ENCODE results near the gene DACH2. TPM values are rescaled to one million over a fixed set of nuclear protein-coding genes. Genes with fewer than 3 reads are reported as not detected.

DACH2 gene
- total RNA-seq, 1 experiment from 2014 or later, result 1.0 TPM

DNA sequence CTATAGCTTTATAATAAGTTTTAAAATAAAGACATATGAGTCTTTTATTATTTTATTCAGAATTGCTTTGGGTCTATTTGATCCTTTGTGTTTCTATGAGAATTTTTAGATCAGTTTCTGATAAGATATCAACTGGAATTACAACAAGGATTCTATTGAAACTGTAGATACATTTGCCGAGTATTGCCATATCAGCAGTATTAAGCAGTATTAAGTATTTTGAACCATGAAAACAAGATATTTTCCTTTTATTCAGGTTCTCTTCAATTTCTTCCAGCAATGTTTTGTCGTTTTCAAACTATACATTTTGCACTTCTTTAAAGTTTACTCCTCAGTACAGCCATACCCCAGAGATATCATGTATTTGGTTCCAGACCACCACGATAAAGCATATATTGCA, 598.8 kb downstream of the DACH2 start:
- Histone ChIP-seq H3K56ac (ENCODE audit: insufficient read length, low read depth, low read length) (no peak overlapping the region), H3K9ac (ENCODE audit: extremely low read depth, insufficient read length, low read length) (no peak overlapping the region), H4K8ac (replicated peaks; ENCODE audit: insufficient read length, low read depth, low read length) (no peak overlapping the region), H3K79me1 (ENCODE audit: insufficient read depth, low read depth, low read length, poor library complexity, severe bottlenecking) (no peaks in the 10 kb centered on the region), H2BK20ac (ENCODE audit: low read depth, low read length, poor library complexity, severe bottlenecking) (no peak overlapping the region), H2BK15ac (ENCODE audit: low read depth, low read length) (no peak overlapping the region), H4K5ac (ENCODE audit: insufficient read length, low read depth, low read length) (no peak overlapping the region), H2BK120ac (ENCODE audit: low read depth, low read length, poor library complexity, severe bottlenecking) (no peak overlapping the region), H4K91ac (ENCODE audit: insufficient read length, low read depth, low read length) (no peak overlapping the region), H3T11ph (ENCODE audit: low read length) (no peak overlapping the region), H3K4me1 (ENCODE audit: insufficient read depth, low read length) (no peaks in the 10 kb centered on the region), H3K27ac (ENCODE audit: insufficient read length, low read depth, low read length) (no peak overlapping the region), H2AK5ac (ENCODE audit: insufficient read length, low read length) (no peak overlapping the region), H2BK5ac (ENCODE audit: insufficient read length, low read length) (no peak overlapping the region), H3K23ac (ENCODE audit: insufficient read length, low read depth, low read length) (no peak overlapping the region), H3K4ac (ENCODE audit: low read depth, low read length) (no peak overlapping the region), H3K4me2 (ENCODE audit: insufficient read depth, insufficient read length, low read length) (no peak overlapping the region), H3K18ac (ENCODE audit: insufficient read length, low read depth, low read length) (no peak overlapping the region), H4K20me1 (ENCODE audit: control insufficient read depth, insufficient read depth, insufficient read length) (no peaks in the 10 kb centered on the region), H3K23me2 (ENCODE audit: insufficient read length, low read depth, low read length, poor library complexity, severe bottlenecking) (no peaks in the 10 kb centered on the region), H3K9me3 (ENCODE audit: control insufficient read depth, low read depth, low read length) (no peaks in the 10 kb centered on the region), H3K27me3 (ENCODE audit: insufficient read depth, low read length) (no peaks in the 10 kb centered on the region), H2AFZ (ENCODE audit: low read length) (no peak overlapping the region), H3K79me2 (ENCODE audit: insufficient read depth, low read length) (no peaks in the 10 kb centered on the region), H3K14ac (ENCODE audit: insufficient read depth, low read length) (no peak overlapping the region), H2BK12ac (ENCODE audit: insufficient read length, low read depth, low read length) (no peak overlapping the region)
- DNase-seq, result no peak
- no peak overlapping the region for H3K4me3 Mint-ChIP-seq
- H3K27ac Mint-ChIP-seq, result no peak overlapping the region
- peaks cover 4 to 10% of the 10 kb centered on the region in 2 experiments; a peak in 3 of 5 replicates for H3K9me3 Mint-ChIP-seq
- no CpG with 5 or more reads among the region's 3 CpGs for WGBS (ENCODE audit: extremely low coverage, insufficient read length, low lambda C conversion rate)
- no peaks in the 10 kb centered on the region; a peak in 1 of 7 replicates for H3K36me3 Mint-ChIP-seq (ENCODE audit: insufficient read depth in 1 of 3, low read depth in 3 of 3)
- no peaks in the 10 kb centered on the region for H3K4me1 Mint-ChIP-seq
- no peaks in the 10 kb centered on the region for H3K27me3 Mint-ChIP-seq (ENCODE audit: low read depth)
- TF ChIP-seq, protein P1, sequence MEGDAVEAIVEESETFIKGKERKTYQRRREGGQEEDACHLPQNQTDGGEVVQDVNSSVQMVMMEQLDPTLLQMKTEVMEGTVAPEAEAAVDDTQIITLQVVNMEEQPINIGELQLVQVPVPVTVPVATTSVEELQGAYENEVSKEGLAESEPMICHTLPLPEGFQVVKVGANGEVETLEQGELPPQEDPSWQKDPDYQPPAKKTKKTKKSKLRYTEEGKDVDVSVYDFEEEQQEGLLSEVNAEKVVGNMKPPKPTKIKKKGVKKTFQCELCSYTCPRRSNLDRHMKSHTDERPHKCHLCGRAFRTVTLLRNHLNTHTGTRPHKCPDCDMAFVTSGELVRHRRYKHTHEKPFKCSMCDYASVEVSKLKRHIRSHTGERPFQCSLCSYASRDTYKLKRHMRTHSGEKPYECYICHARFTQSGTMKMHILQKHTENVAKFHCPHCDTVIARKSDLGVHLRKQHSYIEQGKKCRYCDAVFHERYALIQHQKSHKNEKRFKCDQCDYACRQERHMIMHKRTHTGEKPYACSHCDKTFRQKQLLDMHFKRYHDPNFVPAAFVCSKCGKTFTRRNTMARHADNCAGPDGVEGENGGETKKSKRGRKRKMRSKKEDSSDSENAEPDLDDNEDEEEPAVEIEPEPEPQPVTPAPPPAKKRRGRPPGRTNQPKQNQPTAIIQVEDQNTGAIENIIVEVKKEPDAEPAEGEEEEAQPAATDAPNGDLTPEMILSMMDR (conservative IDR thresholded peaks at IDR 0.05), result no peak
